CD4-positive, alpha-beta T cell (primary cell): ENCODE data around the gene APAF1. TPM values are rescaled to one million over a fixed set of nuclear protein-coding genes. Genes with fewer than 3 reads are reported as not detected.

ENCODE experiments used
- ATAC-seq: fragments of 200-7000 bp; cut with Tn5 transposase; one replicate; pipeline ENCODE4 v1.10.0; 2022; ENCODE audit warnings: mild to moderate bottlenecking; ENCODE audit not compliant: poor library complexity
- CTCF ChIA-PET: fragments of 350-600 bp; sonication (Branson Sonifier 250); formaldehyde crosslinking; loops from one replicate; lab custom pipeline; 2021; ENCODE audit warnings: antibody characterized with exemption, inconsistent platforms; lab: Charles Lee
- POLR2A ChIA-PET: fragments of 350-600 bp; sonication (Branson Sonifier 250); formaldehyde crosslinking; loops from one replicate; lab custom pipeline; 2021; ENCODE audit warnings: antibody characterized with exemption, inconsistent platforms; lab: Charles Lee
- DNase-seq, 14 experiments: peaks; one replicate each; pipeline ENCODE4 v3.0.0-alpha.2; 2013 to 2020; ENCODE audit warnings: mixed read lengths in 2 of 14
- H3K27ac ChIP-seq, 2 donors: one replicate each; pipeline versions ENCODE4 v1.5.1 to v1.7.0; 2013; ENCODE audit warnings: low read length in 2 of 2, low read depth in 1 of 2, mild to moderate bottlenecking in 1 of 2
- H3K27me3 ChIP-seq, 2 experiments: 1 replicate in 1 of 2; 2 replicates in 1 of 2; pipeline versions ENCODE4 v1.6.1 to v1.7.0; 2013; ENCODE audit warnings: low read length in 2 of 2, control low read depth in 1 of 2, mild to moderate bottlenecking in 1 of 2, moderate library complexity in 1 of 2; ENCODE audit not compliant: insufficient read depth in 2 of 2, control insufficient read depth in 1 of 2
- H3K36me3 ChIP-seq: one replicate; pipeline ENCODE4 v1.6.1; 2013; ENCODE audit warnings: low read length, control low read depth; ENCODE audit not compliant: insufficient read depth
- H3K4me1 ChIP-seq: one replicate; pipeline ENCODE4 v1.6.1; 2013; ENCODE audit warnings: low read length, control low read depth; ENCODE audit not compliant: insufficient read depth
- H3K4me3 ChIP-seq: one replicate; pipeline ENCODE4 v1.5.1; 2013; ENCODE audit warnings: mild to moderate bottlenecking, low read length, moderate library complexity
- H3K9me3 ChIP-seq, 2 experiments: 1 replicate in 1 of 2; 2 replicates in 1 of 2; pipeline versions ENCODE4 v1.6.1 to v1.7.0; 2013; ENCODE audit warnings: low read length in 2 of 2, mild to moderate bottlenecking in 2 of 2, control low read depth in 1 of 2, moderate library complexity in 1 of 2; ENCODE audit not compliant: control insufficient read depth in 1 of 2, insufficient read depth in 1 of 2
- H3K27ac Mint-ChIP-seq: one replicate; pipeline ENCODE4 v1.8.0; 2020; ENCODE audit warnings: mixed read lengths
- H3K27me3 Mint-ChIP-seq: one replicate; pipeline ENCODE4 v1.8.0; 2021; ENCODE audit warnings: mixed read lengths
- H3K36me3 Mint-ChIP-seq: one replicate; pipeline ENCODE4 v1.8.0; 2021; ENCODE audit warnings: low read depth, mixed read lengths
- H3K4me1 Mint-ChIP-seq: one replicate; pipeline ENCODE4 v1.8.0; 2021; ENCODE audit warnings: low read depth, mixed read lengths
- H3K4me3 Mint-ChIP-seq: one replicate; pipeline ENCODE4 v1.8.0; 2020; ENCODE audit warnings: mild to moderate bottlenecking, mixed read lengths
- H3K9me3 Mint-ChIP-seq: one replicate; pipeline ENCODE4 v1.8.0; 2020; ENCODE audit warnings: mixed read lengths
- CTCF ChIP-seq: fragments of 200-600 bp; IDR thresholded peaks from one replicate; pipeline ENCODE4 v1.8.0; 2022; ENCODE audit warnings: antibody characterized with exemption, mild to moderate bottlenecking
- intact Hi-C, 2 experiments: fragments of 100-400 bp; cut with DNase I in 1 of 2; cut with micrococcal nuclease in 1 of 2; formaldehyde crosslinking; loops; one replicate each; pipeline versions ENCODE4 v1.15.1 to v1.9.0; 2023 to 2025; cut with DNase I, micrococcal nuclease
- total RNA-seq, 174 experiments: library from RNA in 2 of 174; stranded (reverse) in 2 of 174; gene quantifications; one replicate each; pipeline ENCODE4 v1.2.3 and lab custom pipeline; 2021 to 2026

Gene APAF1
- total RNA-seq, 2 experiments from 2014 or later: 13.5 to 14.5 TPM

GRCh38 chr12:98696036-98696646 is 51.1 kb downstream of the APAF1 start:
- CTCF ChIA-PET: no interaction called here
- intact Hi-C loops: no loop called here
- POLR2A ChIA-PET: no interaction called here

GRCh38 chr12:98697209-98697608 is 52.1 kb downstream of the APAF1 start:
- intact Hi-C loops: no loop called here
- Histone ChIP-seq H3K27ac (no peak overlapping the region), H3K4me3 (no peak overlapping the region), H3K9me3 (no peaks in the 10 kb centered on the region), H3K36me3 (peaks cover 45% of the 10 kb centered on the region), H3K4me1 (peaks cover 4% of the 10 kb centered on the region), H3K27me3 (no peaks in the 10 kb centered on the region)
- DNase-seq (no peak), ATAC-seq (no peak)
- ChIA-PET CTCF (no interaction called here), POLR2A (no interaction called here)
- Mint-ChIP-seq H3K27ac (no peak overlapping the region), H3K4me3 (no peak overlapping the region), H3K9me3 (no peaks in the 10 kb centered on the region), H3K36me3 (peaks cover 83% of the 10 kb centered on the region), H3K4me1 (peaks cover 5% of the 10 kb centered on the region), H3K27me3 (no peaks in the 10 kb centered on the region)
- TF ChIP-seq CTCF: no peak

More at GRCh38 chr12:98696036-98696646, 51.1 kb downstream of the APAF1 start:
- Histone ChIP-seq H3K36me3 (peaks cover 42% of the 10 kb centered on the region), H3K9me3 (no peaks in the 10 kb centered on the region), H3K27me3 (no peaks in the 10 kb centered on the region), H3K4me1 (peaks cover 4% of the 10 kb centered on the region), H3K27ac (no peak overlapping the region), H3K4me3 (no peak overlapping the region)
- Mint-ChIP-seq H3K9me3 (no peaks in the 10 kb centered on the region), H3K27me3 (no peaks in the 10 kb centered on the region), H3K4me3 (no peak overlapping the region), H3K4me1 (peaks cover 5% of the 10 kb centered on the region), H3K36me3 (peaks cover 84% of the 10 kb centered on the region), H3K27ac (no peak overlapping the region)
- ATAC-seq (no peak), DNase-seq (no peak)
- TF ChIP-seq CTCF: no peak

- Mint-ChIP-seq H3K36me3 (peaks cover 77% of the 10 kb centered on the region), H3K27me3 (no peaks in the 10 kb centered on the region), H3K9me3 (no peaks in the 10 kb centered on the region), H3K4me1 (peaks cover 5% of the 10 kb centered on the region), H3K27ac (no peak overlapping the region), H3K4me3 (no peak overlapping the region)
- peak; percentile 49 for TF ChIP-seq CTCF
- H3K27ac ChIP-seq: no peak overlapping the region
- intact Hi-C loops: loop anchor here in 1 of 2 experiments (2.0 kb wide), 1 partner anchor 300 kb away; no protein-coding TSS in a partner anchor
- peaks cover 4% of the 10 kb centered on the region for H3K4me1 ChIP-seq
- POLR2A ChIA-PET: no interaction called here
- no peak overlapping the region for H3K4me3 ChIP-seq
- CTCF ChIA-PET: interaction anchor here (0.9 to 1.2 kb wide), 2 partner anchors 12 to 31 kb away, joined by 3 read pairs; no protein-coding TSS in a partner anchor
- H3K27me3 ChIP-seq: no peaks in the 10 kb centered on the region
- ATAC-seq (peak; percentile 71), DNase-seq (peak in 12 of 14 experiments; percentile 4 to 58 (median 22))
- H3K9me3 ChIP-seq: no peaks in the 10 kb centered on the region
- peaks cover 45% of the 10 kb centered on the region for H3K36me3 ChIP-seq
Observed at GRCh38 chr12:98698603-98699463, 53.7 kb downstream of the APAF1 start.
